Spleen (tissue), 13 donors: Measurements from ENCODE around the gene OR8H3. TPM values are rescaled to one million over a fixed set of nuclear protein-coding genes. Genes with fewer than 3 reads are reported as not detected.

Experiments used
- DNase-seq: peaks from one replicate; pipeline ENCODE4 v3.0.0-alpha.2; 2020
- H3K27ac ChIP-seq, 8 donors: fragments of 200-600 bp; sonication (generic) in 7 of 8; 1 replicate in 4 of 8; 2 replicates in 4 of 8; pipeline versions ENCODE4 v1.5.0 to v1.8.0; 2016 to 2021; ENCODE audit warnings: inconsistent platforms in 4 of 8, mild to moderate bottlenecking in 4 of 8, moderate library complexity in 1 of 8
- H3K27me3 ChIP-seq, 7 donors: fragments of 200-600 bp; sonication (generic) in 6 of 7; replicated peaks in 1 of 7; 1 replicate in 4 of 7; 2 replicates in 3 of 7; pipeline versions ENCODE4 v1.5.0 to v1.8.0; 2016 to 2021; ENCODE audit warnings: inconsistent platforms in 3 of 7, mild to moderate bottlenecking in 1 of 7
- H3K36me3 ChIP-seq, 6 donors: fragments of 200-600 bp; sonication (generic) in 5 of 6; 1 replicate in 4 of 6; 2 replicates in 2 of 6; pipeline versions ENCODE4 v1.5.0 to v1.8.0; 2016 to 2021; ENCODE audit warnings: inconsistent platforms in 2 of 6
- H3K4me1 ChIP-seq, 6 donors: fragments of 200-600 bp; sonication (generic) in 5 of 6; 1 replicate in 3 of 6; 2 replicates in 3 of 6; pipeline versions ENCODE4 v1.5.0 to v1.8.0; 2016 to 2021; ENCODE audit warnings: inconsistent platforms in 3 of 6
- H3K4me3 ChIP-seq, 8 donors: fragments of 200-600 bp; sonication (generic) in 7 of 8; 1 replicate in 4 of 8; 2 replicates in 4 of 8; pipeline versions ENCODE4 v1.5.0 to v1.8.0; 2016 to 2021; ENCODE audit warnings: inconsistent platforms in 4 of 8, mild to moderate bottlenecking in 4 of 8, moderate library complexity in 2 of 8
- H3K9me3 ChIP-seq, 8 donors: fragments of 200-600 bp; sonication (generic) in 7 of 8; 1 replicate in 4 of 8; 2 replicates in 4 of 8; pipeline versions ENCODE4 v1.5.0 to v1.8.0; 2016 to 2021; ENCODE audit warnings: inconsistent platforms in 4 of 8
- POLR2A ChIP-seq, 3 donors: fragments of 450-650 bp; IDR thresholded peaks; one replicate each; pipeline ENCODE4 v1.5.1; 2017; ENCODE audit warnings: antibody characterized with exemption in 3 of 3, mild to moderate bottlenecking in 1 of 3
- POLR2AphosphoS5 ChIP-seq, 3 donors: sonication (generic); formaldehyde crosslinking; IDR thresholded peaks; one replicate each; pipeline ENCODE4 v1.5.1; 2017; ENCODE audit warnings: antibody characterized with exemption in 3 of 3
- WGBS, 5 donors: extraction: QIAGEN DNeasy Blood & Tissue Kit in 3 of 5; methylation state at CpG; one replicate each; pipeline versions ENCODE4 v1.1.5 to v1.1.7; 2013 to 2018; 5-methylcytosine and 5-hydroxymethylcytosine counted together
- intact Hi-C: fragments of 100-400 bp; cut with DNase I; formaldehyde crosslinking; loops from one replicate; pipeline ENCODE4 v1.15.0; 2023; ENCODE audit warnings: low total_unique reads
- long read RNA-seq, 2 donors: transcript quantifications; one replicate each; lab custom pipeline, GENCODE V29; 2026
- polyA plus RNA-seq, 3 donors: library from polyadenylated mRNA; stranded (reverse); fragments of 200-250 nt; gene quantifications; one replicate each; pipeline ENCODE4 v1.2.1, GENCODE V29; 2013
- total RNA-seq, 7 donors: library from RNA; depleted of rRNA in 3 of 7; stranded (reverse); fragments of >200 nt in 3 of 7; fragmentation: NEBNext Ultra II Directional in 4 of 7; extraction: Animal tissue kit (Norgen Biotek cat#: 25700) in 4 of 7; gene quantifications; one replicate each; pipeline versions ENCODE4 v1.1.0 to v1.2.1, GENCODE V29; 2016 to 2021
- TF ChIP-seq, protein P1 (sequence below), 11 experiments: fragments of 200-600 bp in 7 of 11; fragments of 450-650 bp in 4 of 11; sonication (generic) in 4 of 11; IDR thresholded peaks in 8 of 11; conservative IDR thresholded peaks in 3 of 11; 1 replicate in 7 of 11; 2 replicates in 4 of 11; pipeline versions ENCODE4 v1.4.0 to v1.8.0; 2016 to 2021; ENCODE audit warnings: antibody characterized with exemption in 11 of 11, inconsistent platforms in 4 of 11, mild to moderate bottlenecking in 1 of 11
- donor health status: healthy with polysubstance abuse.
- donor health status: DM: no; HTN: no; CAD: no; lungs with moderate emphysema.
- donor health status: DM: no; HTN: no; CAD: no.
- donor health status: Bipolar disorder and iron deficiency.
- donor health status: healthy.
- donor health status: DM: no; HTN: no; CAD: no.
- donor health status: DM: yes; HTN: yes; CAD: no.

OR8H3 gene, protein sequence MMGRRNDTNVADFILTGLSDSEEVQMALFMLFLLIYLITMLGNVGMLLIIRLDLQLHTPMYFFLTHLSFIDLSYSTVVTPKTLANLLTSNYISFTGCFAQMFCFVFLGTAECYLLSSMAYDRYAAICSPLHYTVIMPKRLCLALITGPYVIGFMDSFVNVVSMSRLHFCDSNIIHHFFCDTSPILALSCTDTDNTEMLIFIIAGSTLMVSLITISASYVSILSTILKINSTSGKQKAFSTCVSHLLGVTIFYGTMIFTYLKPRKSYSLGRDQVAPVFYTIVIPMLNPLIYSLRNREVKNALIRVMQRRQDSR
- total RNA-seq, result not detected
- polyA plus RNA-seq, result not detected
- long read RNA-seq, donor 1, result 0 reads
- long read RNA-seq, donor 2, result 0 reads

DNA sequence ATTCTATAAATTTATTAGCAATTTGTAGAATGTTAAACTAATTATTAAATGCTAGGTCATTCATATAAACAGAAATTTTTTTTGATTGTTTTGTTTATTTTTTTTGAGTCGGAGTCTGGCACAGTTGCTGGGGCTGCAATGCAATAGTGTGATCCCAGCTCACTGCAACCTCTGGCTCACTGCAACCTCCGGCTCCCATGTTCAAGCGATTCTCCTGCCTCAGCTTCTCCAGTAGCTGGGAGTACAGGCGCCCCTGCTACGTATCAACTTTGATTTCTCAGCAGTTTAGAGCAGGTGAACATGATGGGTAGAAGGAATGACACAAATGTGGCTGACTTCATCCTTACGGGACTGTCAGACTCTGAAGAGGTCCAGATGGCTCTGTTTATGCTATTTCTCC, at the start of gene OR8H3:
Gene OR8H3 (plus strand): TSS at position 301 of the 400 bp plus-strand sequence. CDS start 0 bp downstream, at position 301.
- H3K9me3 ChIP-seq, result peaks cover 0 to 28% (median 8%) of the 10 kb centered on the region in 8 donors
- H3K4me1 ChIP-seq, result no peaks in the 10 kb centered on the region
- DNase-seq, result no peak
- intact Hi-C loops, result no loop called here
- H3K4me3 ChIP-seq, result no peak within 1 kb of the TSS
- H3K27ac ChIP-seq, result no peak within 1 kb of the TSS
- no peak for TF ChIP-seq POLR2A (IDR thresholded peaks at IDR 0.05)
- TF ChIP-seq, protein P1, sequence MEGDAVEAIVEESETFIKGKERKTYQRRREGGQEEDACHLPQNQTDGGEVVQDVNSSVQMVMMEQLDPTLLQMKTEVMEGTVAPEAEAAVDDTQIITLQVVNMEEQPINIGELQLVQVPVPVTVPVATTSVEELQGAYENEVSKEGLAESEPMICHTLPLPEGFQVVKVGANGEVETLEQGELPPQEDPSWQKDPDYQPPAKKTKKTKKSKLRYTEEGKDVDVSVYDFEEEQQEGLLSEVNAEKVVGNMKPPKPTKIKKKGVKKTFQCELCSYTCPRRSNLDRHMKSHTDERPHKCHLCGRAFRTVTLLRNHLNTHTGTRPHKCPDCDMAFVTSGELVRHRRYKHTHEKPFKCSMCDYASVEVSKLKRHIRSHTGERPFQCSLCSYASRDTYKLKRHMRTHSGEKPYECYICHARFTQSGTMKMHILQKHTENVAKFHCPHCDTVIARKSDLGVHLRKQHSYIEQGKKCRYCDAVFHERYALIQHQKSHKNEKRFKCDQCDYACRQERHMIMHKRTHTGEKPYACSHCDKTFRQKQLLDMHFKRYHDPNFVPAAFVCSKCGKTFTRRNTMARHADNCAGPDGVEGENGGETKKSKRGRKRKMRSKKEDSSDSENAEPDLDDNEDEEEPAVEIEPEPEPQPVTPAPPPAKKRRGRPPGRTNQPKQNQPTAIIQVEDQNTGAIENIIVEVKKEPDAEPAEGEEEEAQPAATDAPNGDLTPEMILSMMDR (IDR thresholded peaks at IDR 0.05 in 8 of 11, conservative IDR thresholded peaks at IDR 0.05 in 3 of 11), result no peak
- TF ChIP-seq POLR2AphosphoS5 (IDR thresholded peaks at IDR 0.05), result no peak
- WGBS, 5 donors, result 73 to 94% (median 79%) methylated on average over 6 of the region's 6 CpGs
- H3K36me3 ChIP-seq, result no peaks in the 10 kb centered on the region
- no peaks in the 10 kb centered on the region for H3K27me3 ChIP-seq

DNA sequence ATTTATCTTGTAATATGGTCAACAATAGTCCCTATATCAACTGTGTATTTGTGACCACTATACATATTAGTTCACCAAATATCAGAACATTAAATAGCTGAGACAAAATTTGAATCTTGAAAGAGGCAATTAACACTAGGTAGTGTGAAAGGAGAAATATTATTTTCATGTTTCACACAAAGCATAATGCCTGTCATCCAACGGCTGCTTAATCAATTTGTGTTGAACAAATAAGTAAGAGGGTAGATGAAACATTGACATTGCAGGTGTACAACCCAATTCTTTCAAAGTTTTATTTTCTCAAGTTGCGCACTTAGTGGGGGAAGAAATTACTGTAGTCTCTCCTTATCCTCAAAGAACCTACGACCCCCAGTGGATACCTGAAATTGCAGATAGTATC, 32.5 kb upstream of the OR8H3 start:
- H3K36me3 ChIP-seq, result no peaks in the 10 kb centered on the region
- H3K27me3 ChIP-seq, result no peaks in the 10 kb centered on the region
- no peaks in the 10 kb centered on the region for H3K4me1 ChIP-seq
- TF ChIP-seq, protein P1 (IDR thresholded peaks at IDR 0.05 in 8 of 11, conservative IDR thresholded peaks at IDR 0.05 in 3 of 11), result no peak
- TF ChIP-seq POLR2A (IDR thresholded peaks at IDR 0.05) (no peak), POLR2AphosphoS5 (IDR thresholded peaks at IDR 0.05) (no peak)
- 66 to 78% (median 76%) methylated on average over 3 of the region's 3 CpGs for WGBS, 5 donors
- peaks cover 0 to 3% (median 0%) of the 10 kb centered on the region in 8 donors for H3K9me3 ChIP-seq
- H3K27ac ChIP-seq, result no peak overlapping the region
- no peak for DNase-seq
- no peak overlapping the region for H3K4me3 ChIP-seq
- intact Hi-C loops, result no loop called here

DNA sequence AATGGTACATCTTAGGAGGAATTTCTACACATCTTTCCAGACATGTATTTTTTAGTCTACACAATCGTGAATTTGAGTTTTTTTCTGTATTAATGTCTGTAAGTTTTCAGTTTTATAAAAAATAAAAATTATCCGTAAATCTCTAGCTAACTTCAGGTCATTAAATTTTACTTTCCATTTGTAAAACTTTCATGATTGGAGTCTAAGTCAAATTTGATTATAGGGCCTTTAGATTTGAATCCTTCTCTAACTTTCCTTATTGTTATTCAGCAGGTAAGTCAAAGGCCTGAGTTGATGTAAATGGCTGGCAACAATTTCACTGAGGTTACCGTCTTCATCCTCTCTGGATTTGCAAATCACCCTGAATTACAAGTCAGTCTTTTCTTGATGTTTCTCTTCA, 29.2 kb upstream of the OR8H3 start, which contains the start of gene OR8I2:
Gene OR8I2 (plus strand): TSS at position 301 of the 400 bp plus-strand sequence. CDS start 0 bp downstream, at position 301.
- no peak for TF ChIP-seq POLR2A (IDR thresholded peaks at IDR 0.05)
- TF ChIP-seq POLR2AphosphoS5 (IDR thresholded peaks at IDR 0.05), result no peak
- WGBS, 5 donors, result 62 to 81% (median 67%) methylated on average over 3 of the region's 3 CpGs
- no peak within 1 kb of the TSS for H3K4me3 ChIP-seq

DNA sequence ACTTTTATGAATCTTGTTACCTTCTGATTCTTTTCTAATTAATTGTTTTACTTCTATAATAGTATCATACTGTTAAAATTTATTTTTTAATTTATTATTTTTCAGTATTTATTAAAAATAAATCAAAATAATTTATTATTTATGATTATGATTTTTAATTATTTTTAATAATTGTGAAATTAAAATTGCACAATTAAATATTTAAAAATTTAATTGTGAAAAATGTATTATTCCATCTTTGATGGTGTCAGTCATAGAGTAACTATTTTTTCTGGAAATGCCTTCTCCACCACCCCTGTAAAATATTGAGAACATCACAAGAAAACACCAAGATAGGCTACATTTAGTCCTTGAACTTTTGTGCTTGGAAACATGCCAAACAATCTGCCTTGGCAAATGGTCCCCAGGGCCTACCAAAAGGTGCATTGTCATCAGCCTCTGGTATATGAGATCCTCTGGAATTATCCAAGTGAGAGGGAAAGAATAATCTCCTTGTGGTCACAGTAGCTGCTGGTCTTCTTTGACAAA, 18.9 kb upstream of the OR8H3 start, which contains the start of gene OR8H2:
Gene OR8H2 (plus strand): TSS at position 478 of the 528 bp plus-strand sequence. CDS start 1,356 bp downstream, outside the sequence.
- H3K4me3 ChIP-seq, result no peak within 1 kb of the TSS
- no peaks in the 10 kb centered on the region for H3K4me1 ChIP-seq
- H3K27me3 ChIP-seq, result no peaks in the 10 kb centered on the region
- H3K27ac ChIP-seq, result no peak within 1 kb of the TSS
- intact Hi-C loops, result no loop called here
- TF ChIP-seq POLR2AphosphoS5 (IDR thresholded peaks at IDR 0.05), result no peak
- TF ChIP-seq, protein P1 (IDR thresholded peaks at IDR 0.05 in 8 of 11, conservative IDR thresholded peaks at IDR 0.05 in 3 of 11), result no peak
- TF ChIP-seq POLR2A (IDR thresholded peaks at IDR 0.05), result no peak
- no peak for DNase-seq
- no peaks in the 10 kb centered on the region for H3K36me3 ChIP-seq
- H3K9me3 ChIP-seq, result peaks cover 0 to 21% (median 7%) of the 10 kb centered on the region in 8 donors

More for the DNA sequence above, 29.2 kb upstream of the OR8H3 start, which contains the start of gene OR8I2:
- no peak within 1 kb of the TSS for H3K27ac ChIP-seq
- intact Hi-C loops, result no loop called here
- no peaks in the 10 kb centered on the region for H3K36me3 ChIP-seq
- H3K9me3 ChIP-seq, result peaks cover 0 to 4% (median 0%) of the 10 kb centered on the region in 8 donors
- no peaks in the 10 kb centered on the region for H3K4me1 ChIP-seq
- no peaks in the 10 kb centered on the region for H3K27me3 ChIP-seq
- no peak for DNase-seq
